ENCODE data around the gene ZPBP2.
A peak's percentile ranks its signal among the peaks of the same experiment; 100 is the strongest.
"Not testable (repeated sequence)": the region's sequence is repeated elsewhere in the genome, so short reads cannot be mapped to it uniquely, and the experiment has no call there.

ZPBP2 gene

DNA sequence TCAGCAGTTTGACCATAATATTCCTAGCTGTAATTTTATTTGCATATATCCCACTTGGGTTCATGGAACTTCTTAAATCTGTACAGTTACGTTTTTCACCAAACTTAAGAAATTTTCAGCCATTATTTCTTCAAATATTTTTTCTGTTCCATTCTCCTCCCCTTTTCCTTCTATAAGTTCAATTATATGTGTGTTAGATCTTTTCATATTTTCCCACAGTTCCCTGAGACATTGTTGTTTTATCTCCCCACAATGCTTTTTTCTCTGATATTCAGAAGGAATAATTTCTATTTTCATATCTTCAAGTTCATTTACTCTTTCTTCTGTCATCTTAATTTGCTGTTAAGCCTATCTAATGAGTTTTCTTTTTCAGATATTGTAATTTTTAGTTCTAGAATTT is 29.9 kb upstream of the ZPBP2 start:
- Histone ChIP-seq H3K4me3 (ENCODE audit: low read length) (no peak overlapping the region), H3K27ac (ENCODE audit: low read depth, low read length) (no peak overlapping the region), H3K4me1 (ENCODE audit: control insufficient read depth, insufficient read depth, low read length) (no peaks in the 10 kb centered on the region), H3K27me3 (ENCODE audit: control insufficient read depth, insufficient read depth, low read length) (no peaks in the 10 kb centered on the region), H3K9ac (ENCODE audit: low read length) (no peak overlapping the region), H3K36me3 (ENCODE audit: control insufficient read depth, insufficient read depth, low read length) (no peaks in the 10 kb centered on the region)

DNA sequence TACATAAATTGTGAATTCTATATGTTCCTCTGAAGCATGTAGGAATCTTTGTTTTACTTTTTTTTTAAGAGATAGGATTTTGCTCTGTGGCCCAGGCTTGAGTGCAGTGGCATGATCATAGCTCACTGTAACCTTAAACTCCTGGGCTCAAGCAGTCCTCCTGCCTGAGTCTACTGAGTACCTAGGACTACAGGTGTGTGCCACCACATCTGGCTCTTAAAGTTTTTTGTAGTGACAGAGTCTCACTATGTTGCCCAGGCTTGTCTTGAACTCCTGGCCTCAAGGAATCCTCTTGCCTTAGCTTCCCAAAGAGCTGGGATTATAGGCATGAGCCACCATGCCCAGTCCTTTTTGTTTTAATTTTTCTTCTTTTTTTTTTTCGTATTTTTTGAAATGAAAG is 29.2 kb upstream of the ZPBP2 start:
- H3K4me3 ChIP-seq (ENCODE audit: low read length), result no peak overlapping the region
- H3K27me3 ChIP-seq (ENCODE audit: control insufficient read depth, insufficient read depth, low read length), result no peaks in the 10 kb centered on the region
- no peaks in the 10 kb centered on the region for H3K36me3 ChIP-seq (ENCODE audit: control insufficient read depth, insufficient read depth, low read length)
- H3K4me1 ChIP-seq (ENCODE audit: control insufficient read depth, insufficient read depth, low read length), result no peaks in the 10 kb centered on the region
- H3K27ac ChIP-seq (ENCODE audit: low read depth, low read length), result no peak overlapping the region
- no peak overlapping the region for H3K9ac ChIP-seq (ENCODE audit: low read length)

DNA sequence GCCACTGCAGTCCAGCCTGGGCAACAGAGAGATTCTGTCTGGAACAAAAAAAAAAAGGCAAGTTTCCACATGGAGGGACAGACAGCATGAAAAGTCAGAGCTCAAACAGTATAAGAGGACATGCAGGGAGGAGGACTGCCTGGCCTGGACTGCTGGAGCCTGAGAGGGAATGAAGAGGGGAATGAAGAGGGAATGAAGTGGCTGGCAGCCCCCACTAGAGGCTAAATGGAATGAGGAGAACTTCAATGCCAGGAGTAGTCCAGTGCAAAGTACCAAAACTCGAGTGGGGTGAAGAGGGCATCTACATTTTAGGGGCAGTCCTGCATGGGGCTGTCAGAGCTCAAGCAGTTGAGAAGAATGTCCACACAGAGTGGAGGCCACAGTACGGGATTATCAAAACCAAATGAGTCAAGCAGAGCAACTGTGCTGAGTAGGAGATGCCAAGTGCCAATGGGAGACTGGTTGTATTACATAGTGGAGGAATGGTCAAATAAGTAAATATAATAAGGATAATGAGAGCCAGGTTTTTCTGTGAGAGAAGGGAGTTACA is 26.8 kb upstream of the ZPBP2 start:
- no peaks in the 10 kb centered on the region for H3K27me3 ChIP-seq (ENCODE audit: control insufficient read depth, insufficient read depth, low read length)

DNA sequence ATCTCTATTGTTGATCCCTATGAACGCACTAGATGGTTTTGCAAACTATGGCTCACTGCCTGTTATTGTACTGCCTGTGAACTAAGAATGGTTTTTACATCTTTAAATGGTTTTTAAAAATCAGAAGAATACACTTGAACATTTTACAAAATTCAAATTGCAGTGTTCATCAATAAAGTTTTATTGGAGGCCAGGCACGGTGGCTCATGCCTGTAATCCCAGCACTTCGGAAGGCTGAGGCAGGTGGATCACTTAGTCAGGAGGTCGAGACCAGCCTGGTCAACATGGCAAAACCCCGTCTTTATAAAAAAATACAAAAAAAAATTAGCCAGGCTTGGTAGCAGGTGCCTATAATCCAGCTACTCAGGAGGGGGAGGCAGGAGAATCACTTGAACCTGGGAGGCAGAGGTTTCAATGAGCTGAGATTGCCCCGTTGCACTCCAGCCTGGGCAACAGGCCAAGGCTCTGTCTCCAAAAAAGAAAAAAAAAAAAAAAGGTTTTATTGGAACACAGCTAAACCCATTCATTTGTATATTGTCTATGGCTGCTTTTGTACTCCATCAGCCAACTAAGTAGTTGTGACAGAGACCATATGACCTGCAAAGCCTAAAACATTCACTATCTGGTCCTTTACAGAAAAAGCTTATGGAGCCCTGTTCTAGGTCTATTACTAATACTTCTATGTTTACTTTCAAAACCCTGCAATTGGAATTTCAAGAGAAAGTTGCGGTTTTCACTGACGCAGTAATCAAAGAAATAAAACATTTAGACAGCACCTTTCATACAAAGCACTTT is 22.8 kb upstream of the ZPBP2 start:
- no peak overlapping the region for H3K9ac ChIP-seq (ENCODE audit: low read length)
- H3K36me3 ChIP-seq (ENCODE audit: control insufficient read depth, insufficient read depth, low read length), result no peaks in the 10 kb centered on the region
- no peak overlapping the region for H3K4me3 ChIP-seq (ENCODE audit: low read length)
- no peak overlapping the region for H3K27ac ChIP-seq (ENCODE audit: low read depth, low read length)
- H3K4me1 ChIP-seq (ENCODE audit: control insufficient read depth, insufficient read depth, low read length), result no peaks in the 10 kb centered on the region
- H3K27me3 ChIP-seq (ENCODE audit: control insufficient read depth, insufficient read depth, low read length), result no peaks in the 10 kb centered on the region

More for the DNA sequence above, 26.8 kb upstream of the ZPBP2 start:
- Histone ChIP-seq H3K27ac (ENCODE audit: low read depth, low read length) (no peak overlapping the region), H3K36me3 (ENCODE audit: control insufficient read depth, insufficient read depth, low read length) (no peaks in the 10 kb centered on the region), H3K9ac (ENCODE audit: low read length) (no peak overlapping the region), H3K4me1 (ENCODE audit: control insufficient read depth, insufficient read depth, low read length) (no peaks in the 10 kb centered on the region), H3K4me3 (ENCODE audit: low read length) (no peak overlapping the region)

DNA sequence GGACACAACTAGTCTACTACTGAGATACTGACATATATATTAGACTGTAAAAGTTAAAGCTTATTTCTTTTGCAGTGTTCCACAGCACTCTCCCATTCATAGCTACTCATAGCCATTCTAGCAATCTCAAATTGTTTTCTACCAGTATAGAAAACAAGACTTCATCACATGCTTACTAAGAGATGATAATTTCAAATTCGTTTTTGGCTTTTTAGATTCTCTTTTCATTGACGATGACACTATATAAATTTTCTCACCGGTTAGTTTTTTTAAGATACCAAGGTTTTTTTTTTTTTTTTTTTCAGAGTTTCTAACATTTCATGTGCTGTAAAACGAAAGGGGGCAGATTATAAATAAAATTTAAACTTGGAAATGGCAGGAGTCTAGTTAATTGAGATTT is 21.8 kb upstream of the ZPBP2 start:
- no peak overlapping the region for H3K4me3 ChIP-seq (ENCODE audit: low read length)
- H3K9ac ChIP-seq (ENCODE audit: low read length), result no peak overlapping the region
- H3K36me3 ChIP-seq (ENCODE audit: control insufficient read depth, insufficient read depth, low read length), result no peaks in the 10 kb centered on the region
- no peak overlapping the region for H3K27ac ChIP-seq (ENCODE audit: low read depth, low read length)
- H3K4me1 ChIP-seq (ENCODE audit: control insufficient read depth, insufficient read depth, low read length), result no peaks in the 10 kb centered on the region
- H3K27me3 ChIP-seq (ENCODE audit: control insufficient read depth, insufficient read depth, low read length), result no peaks in the 10 kb centered on the region

DNA sequence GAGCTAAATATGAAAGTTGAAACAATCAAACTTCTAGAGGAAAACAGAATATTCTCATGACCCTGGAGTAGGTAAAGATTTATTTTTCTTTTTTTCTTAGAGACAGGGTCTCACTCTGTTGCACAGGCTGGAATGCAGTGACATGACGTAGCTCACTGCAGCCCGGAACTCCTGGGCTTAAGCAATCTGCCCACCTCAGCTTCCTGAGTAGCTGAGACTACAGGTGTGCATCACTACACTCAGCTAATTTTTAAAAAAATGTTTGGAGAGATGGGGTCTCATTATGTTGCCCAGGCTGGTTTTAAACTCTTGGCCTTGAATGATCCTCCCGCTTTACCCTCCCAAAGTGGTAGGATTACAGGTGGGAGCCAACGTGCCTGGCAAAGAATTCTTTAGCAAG is 19.4 kb upstream of the ZPBP2 start:
- Histone ChIP-seq H3K9ac (ENCODE audit: low read length) (no peak overlapping the region), H3K36me3 (ENCODE audit: control insufficient read depth, insufficient read depth, low read length) (no peaks in the 10 kb centered on the region), H3K4me1 (ENCODE audit: control insufficient read depth, insufficient read depth, low read length) (no peaks in the 10 kb centered on the region), H3K27ac (ENCODE audit: low read depth, low read length) (no peak overlapping the region), H3K27me3 (ENCODE audit: control insufficient read depth, insufficient read depth, low read length) (no peaks in the 10 kb centered on the region), H3K4me3 (ENCODE audit: low read length) (no peak overlapping the region)

DNA sequence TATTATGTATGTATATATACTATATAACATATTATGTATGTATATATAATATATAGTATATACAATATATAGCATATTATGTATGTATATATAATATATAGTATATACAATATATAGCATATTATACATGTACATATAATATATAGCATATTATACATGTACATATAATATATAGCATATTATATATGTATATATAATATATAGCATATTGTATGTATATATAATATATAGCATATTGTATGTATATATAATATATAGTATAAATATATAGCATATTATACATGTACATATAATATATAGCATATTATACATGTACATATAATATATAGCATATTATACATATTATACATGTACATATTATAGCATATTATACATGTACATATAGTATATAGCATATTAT is 17.8 kb upstream of the ZPBP2 start:
- H3K27me3 ChIP-seq (ENCODE audit: control insufficient read depth, insufficient read depth, low read length); H3K36me3 ChIP-seq (ENCODE audit: control insufficient read depth, insufficient read depth, low read length); H3K9ac ChIP-seq (ENCODE audit: low read length); H3K4me1 ChIP-seq (ENCODE audit: control insufficient read depth, insufficient read depth, low read length); H3K27ac ChIP-seq (ENCODE audit: low read depth, low read length); H3K4me3 ChIP-seq (ENCODE audit: low read length): not testable (repeated sequence)

DNA sequence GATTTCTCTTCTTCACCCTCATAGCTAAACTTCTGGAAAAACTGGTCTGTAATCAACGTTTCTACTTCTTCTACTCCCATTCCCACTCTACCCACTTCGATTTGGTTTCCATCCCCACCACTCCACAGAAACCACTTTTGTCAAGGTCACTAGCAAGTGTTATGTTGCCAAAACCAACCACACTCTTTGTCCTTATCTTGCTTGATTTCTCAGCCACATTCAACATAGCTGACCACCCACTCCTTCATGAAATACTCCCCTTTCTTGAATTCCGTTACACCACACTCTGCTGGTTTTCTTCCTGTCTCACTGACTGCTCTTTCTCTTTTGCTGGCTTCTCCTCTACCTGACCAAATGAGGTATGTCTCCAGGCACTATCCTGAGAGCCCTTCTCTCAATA is 15.8 kb upstream of the ZPBP2 start:
- Histone ChIP-seq H3K36me3 (ENCODE audit: control insufficient read depth, insufficient read depth, low read length) (no peaks in the 10 kb centered on the region), H3K27me3 (ENCODE audit: control insufficient read depth, insufficient read depth, low read length) (no peaks in the 10 kb centered on the region), H3K9ac (ENCODE audit: low read length) (no peak overlapping the region), H3K4me1 (ENCODE audit: control insufficient read depth, insufficient read depth, low read length) (no peaks in the 10 kb centered on the region), H3K4me3 (ENCODE audit: low read length) (no peak overlapping the region), H3K27ac (ENCODE audit: low read depth, low read length) (no peak overlapping the region)

DNA sequence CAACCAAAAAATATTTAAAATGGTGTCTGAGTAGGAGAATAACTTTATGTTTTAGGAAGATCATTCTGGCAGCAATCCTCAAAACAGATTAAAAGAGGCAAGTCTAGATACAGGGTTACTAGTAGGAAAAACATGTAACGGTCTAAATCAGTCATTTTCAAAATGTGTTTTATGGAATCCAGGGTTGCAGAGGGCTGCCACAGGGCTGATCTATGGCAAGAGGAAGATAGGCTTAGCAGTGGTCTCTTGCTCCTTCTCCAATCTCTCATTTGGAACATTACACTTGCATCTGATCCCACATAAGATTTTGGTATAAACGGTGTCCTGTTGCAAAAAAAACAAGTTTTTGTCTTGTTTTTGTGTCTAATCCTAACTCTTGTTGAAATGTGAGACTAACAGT is 13.1 kb upstream of the ZPBP2 start:
- no peaks in the 10 kb centered on the region for H3K4me1 ChIP-seq (ENCODE audit: control insufficient read depth, insufficient read depth, low read length)
- no peak overlapping the region for H3K4me3 ChIP-seq (ENCODE audit: low read length)
- H3K27me3 ChIP-seq (ENCODE audit: control insufficient read depth, insufficient read depth, low read length), result no peaks in the 10 kb centered on the region
- no peaks in the 10 kb centered on the region for H3K36me3 ChIP-seq (ENCODE audit: control insufficient read depth, insufficient read depth, low read length)
- H3K27ac ChIP-seq (ENCODE audit: low read depth, low read length), result no peak overlapping the region
- no peak overlapping the region for H3K9ac ChIP-seq (ENCODE audit: low read length)

DNA sequence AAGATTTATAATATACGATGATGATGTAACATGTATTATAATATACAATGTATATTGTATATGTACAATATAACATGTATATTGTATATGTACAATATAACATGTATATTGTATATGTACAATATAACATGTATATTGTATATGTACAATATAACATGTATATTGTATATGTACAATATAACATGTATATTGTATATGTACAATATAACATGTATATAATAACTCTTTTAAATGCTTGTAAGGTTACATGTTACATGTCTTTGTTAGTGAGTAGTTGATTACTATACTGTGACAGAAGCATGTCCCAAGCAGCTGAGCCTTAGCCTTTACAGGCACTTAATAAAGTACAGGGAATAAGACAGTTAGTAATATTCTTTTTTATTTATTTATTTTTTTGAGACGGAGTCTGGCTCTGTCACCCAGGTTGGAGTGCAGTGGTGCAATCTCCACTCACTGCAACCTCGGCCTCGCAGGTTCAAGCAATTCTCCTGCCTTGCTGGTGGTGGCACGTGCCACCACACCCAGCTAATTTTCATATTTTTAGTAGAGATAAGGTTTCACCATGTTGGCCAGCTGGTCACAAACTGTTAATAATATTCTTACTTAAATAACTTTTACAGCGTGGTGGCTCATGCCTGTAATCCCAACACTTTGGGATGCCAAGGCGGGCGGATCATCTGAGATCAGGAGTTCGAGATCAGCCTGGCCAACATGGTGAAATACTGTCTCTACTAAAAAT is 11.9 kb upstream of the ZPBP2 start:
- not testable (repeated sequence) for H3K27ac ChIP-seq (ENCODE audit: low read depth, low read length); H3K36me3 ChIP-seq (ENCODE audit: control insufficient read depth, insufficient read depth, low read length); H3K4me3 ChIP-seq (ENCODE audit: low read length); H3K9ac ChIP-seq (ENCODE audit: low read length); H3K4me1 ChIP-seq (ENCODE audit: control insufficient read depth, insufficient read depth, low read length); H3K27me3 ChIP-seq (ENCODE audit: control insufficient read depth, insufficient read depth, low read length)

DNA sequence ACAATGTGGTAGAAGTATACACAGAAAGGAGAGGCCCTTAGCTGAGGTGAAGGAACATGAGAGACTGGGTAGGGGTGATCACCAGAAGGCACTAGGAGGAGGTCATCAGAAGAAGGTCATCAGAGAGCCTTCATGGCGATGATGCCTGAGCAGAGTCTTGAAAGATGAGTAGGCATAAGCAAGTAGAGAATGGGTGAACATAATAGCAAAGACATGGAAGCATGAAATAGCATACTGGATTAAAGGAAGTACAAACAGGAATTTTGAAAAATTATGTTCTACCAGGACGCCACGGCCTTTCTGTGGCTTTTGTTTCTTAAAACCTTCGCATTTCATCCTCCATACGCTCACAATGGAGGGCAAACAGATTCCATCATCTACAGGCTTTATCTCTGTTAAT is 6.8 kb upstream of the ZPBP2 start:
- H3K27me3 ChIP-seq (ENCODE audit: control insufficient read depth, insufficient read depth, low read length), result no peaks in the 10 kb centered on the region
- H3K4me3 ChIP-seq (ENCODE audit: low read length), result no peak overlapping the region
- no peaks in the 10 kb centered on the region for H3K36me3 ChIP-seq (ENCODE audit: control insufficient read depth, insufficient read depth, low read length)
- H3K9ac ChIP-seq (ENCODE audit: low read length), result no peak overlapping the region
- no peaks in the 10 kb centered on the region for H3K4me1 ChIP-seq (ENCODE audit: control insufficient read depth, insufficient read depth, low read length)
- H3K27ac ChIP-seq (ENCODE audit: low read depth, low read length), result no peak overlapping the region

DNA sequence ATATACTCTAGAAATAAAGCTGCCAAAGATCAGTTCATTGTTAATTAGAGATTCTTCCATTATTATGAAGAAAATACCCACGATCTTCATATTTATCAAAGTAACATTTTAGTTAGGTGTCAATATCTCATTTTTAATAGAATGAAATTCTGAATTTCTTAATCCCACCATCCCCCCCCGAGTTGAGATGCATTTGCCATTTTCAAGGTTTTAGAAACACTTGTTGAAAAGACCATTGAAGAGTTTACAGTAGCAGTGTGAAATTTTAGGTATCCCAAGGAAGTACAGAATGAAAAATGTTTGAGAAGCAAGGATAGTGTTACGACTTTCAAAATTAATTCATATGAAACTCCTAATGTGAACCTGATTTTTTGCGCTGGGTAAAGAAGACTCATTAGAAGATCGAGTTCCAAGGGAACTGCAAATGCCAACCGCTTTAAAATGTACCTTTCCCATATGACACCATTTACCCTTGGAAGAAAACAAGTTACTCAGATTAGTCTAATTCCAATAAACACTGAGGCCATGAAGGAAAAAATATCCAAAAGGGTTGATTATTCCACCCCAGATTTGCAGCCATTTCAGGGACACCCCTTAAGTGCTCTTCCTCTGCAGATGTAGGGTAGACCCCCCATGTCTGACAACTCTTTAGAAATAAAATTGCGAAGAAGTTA is 4.6 kb upstream of the ZPBP2 start:
- Histone ChIP-seq H3K4me1 (ENCODE audit: control insufficient read depth, insufficient read depth, low read length) (no peaks in the 10 kb centered on the region), H3K4me3 (ENCODE audit: low read length) (peak overlapping the region; percentile 38), H3K9ac (ENCODE audit: low read length) (no peak overlapping the region), H3K36me3 (ENCODE audit: control insufficient read depth, insufficient read depth, low read length) (no peaks in the 10 kb centered on the region), H3K27ac (ENCODE audit: low read depth, low read length) (no peak overlapping the region), H3K27me3 (ENCODE audit: control insufficient read depth, insufficient read depth, low read length) (peaks cover 7% of the 10 kb centered on the region)
